HepG2 (cell line): ENCODE data around the gene RABL2A. TPM values are rescaled to one million over a fixed set of nuclear protein-coding genes. Genes with fewer than 3 reads are reported as not detected.
A peak's percentile ranks its signal among the peaks of the same experiment; 100 is the strongest.
"Not testable (repeated sequence)": the region's sequence is repeated elsewhere in the genome, so short reads cannot be mapped to it uniquely, and the experiment has no call there.

ENCODE experiments used
- DMAP1 ChIP-seq: IDR thresholded peaks from 2 replicates; pipeline ENCODE4 v1.6.1; 2016
- HNRNPLL ChIP-seq: fragments of 200-400 bp; formaldehyde crosslinking; IDR thresholded peaks from 2 replicates; pipeline ENCODE4 v1.6.1; 2017; ENCODE audit warnings: mild to moderate bottlenecking, low read depth, low read length; ENCODE audit not compliant: poor library complexity, severe bottlenecking
- MYC ChIP-seq: sonication (generic); formaldehyde crosslinking; IDR thresholded peaks from 2 replicates; pipeline ENCODE4 v1.9.0; 2021; ENCODE audit warnings: missing genetic modification reagents, borderline replicate concordance
- RARA ChIP-seq: IDR thresholded peaks from 2 replicates; pipeline ENCODE4 v1.6.1; 2016; ENCODE audit warnings: missing genetic modification reagents, missing compliant biosample characterization
- RXRA ChIP-seq: sonication (generic); formaldehyde crosslinking; IDR thresholded peaks from 2 replicates; pipeline ENCODE4 v1.5.1; 2020; ENCODE audit warnings: missing genetic modification reagents
- SOX6 ChIP-seq, 2 experiments: fragments of 450-650 bp in 1 of 2; sonication (generic) in 1 of 2; formaldehyde crosslinking in 1 of 2; IDR thresholded peaks; 2 replicates each; pipeline versions ENCODE4 v1.4.0 to v1.6.1; 2017 to 2020; ENCODE audit warnings: antibody characterized with exemption in 1 of 2, mild to moderate bottlenecking in 1 of 2, missing genetic modification reagents in 1 of 2
- ZNF335 ChIP-seq: sonication (generic); formaldehyde crosslinking; IDR thresholded peaks from 2 replicates; pipeline ENCODE4 v1.4.0; 2020; ENCODE audit warnings: missing genetic modification reagents
- ZNF619 ChIP-seq: sonication (generic); formaldehyde crosslinking; IDR thresholded peaks from 2 replicates; pipeline ENCODE4 v1.4.0; 2020; ENCODE audit warnings: mild to moderate bottlenecking, missing genetic modification reagents
- polyA plus RNA-seq, 8 experiments: library from polyadenylated mRNA; depleted of rRNA in 3 of 8; stranded (reverse) in 7 of 8; unstranded in 1 of 8; fragments of >200 nt; fragmentation: Illumina TruSeq in 4 of 8; extraction: Trizol in 4 of 8; gene quantifications; 2 replicates each; pipeline versions ENCODE4 v1.2.1 to v1.2.3, GENCODE V29; 2011 to 2016; ENCODE audit warnings: low read depth in 4 of 8, missing spikeins in 1 of 8, mixed read lengths in 1 of 8; ENCODE audit not compliant: insufficient read depth in 1 of 8
- total RNA-seq, 5 experiments: library from RNA; depleted of rRNA; stranded (reverse); fragments of >200 nt; fragmentation: Illumina TruSeq; extraction: Trizol; gene quantifications; 2 replicates each; pipeline ENCODE4 v1.2.3, GENCODE V29; 2016; ENCODE audit warnings: low read depth in 1 of 5
- TF ChIP-seq, protein P1 (sequence below): sonication (generic); formaldehyde crosslinking; IDR thresholded peaks from 2 replicates; pipeline ENCODE4 v1.8.1; 2023; ENCODE audit warnings: mild to moderate bottlenecking, moderate library complexity, missing genetic modification reagents
- TF ChIP-seq, protein P2 (sequence below): sonication (generic); formaldehyde crosslinking; IDR thresholded peaks from 2 replicates; pipeline ENCODE4 v1.5.1; 2020; ENCODE audit warnings: mild to moderate bottlenecking, missing genetic modification reagents, moderate library complexity
- TF ChIP-seq, protein P3 (sequence below): sonication (generic); formaldehyde crosslinking; IDR thresholded peaks from 2 replicates; pipeline ENCODE4 v1.5.0; 2020; ENCODE audit warnings: mild to moderate bottlenecking, missing genetic modification reagents, borderline replicate concordance
- TF ChIP-seq, protein P4 (sequence below): sonication (generic); formaldehyde crosslinking; IDR thresholded peaks from 2 replicates; pipeline ENCODE4 v1.4.0; 2020; ENCODE audit warnings: missing genetic modification reagents, borderline replicate concordance

RABL2A gene
- total and polyA plus RNA-seq, 2 of the 13 experiments (the other 11 are each of a cell fraction or from before 2014, with no cell fraction given): 9.6 to 13.4 TPM

DNA sequence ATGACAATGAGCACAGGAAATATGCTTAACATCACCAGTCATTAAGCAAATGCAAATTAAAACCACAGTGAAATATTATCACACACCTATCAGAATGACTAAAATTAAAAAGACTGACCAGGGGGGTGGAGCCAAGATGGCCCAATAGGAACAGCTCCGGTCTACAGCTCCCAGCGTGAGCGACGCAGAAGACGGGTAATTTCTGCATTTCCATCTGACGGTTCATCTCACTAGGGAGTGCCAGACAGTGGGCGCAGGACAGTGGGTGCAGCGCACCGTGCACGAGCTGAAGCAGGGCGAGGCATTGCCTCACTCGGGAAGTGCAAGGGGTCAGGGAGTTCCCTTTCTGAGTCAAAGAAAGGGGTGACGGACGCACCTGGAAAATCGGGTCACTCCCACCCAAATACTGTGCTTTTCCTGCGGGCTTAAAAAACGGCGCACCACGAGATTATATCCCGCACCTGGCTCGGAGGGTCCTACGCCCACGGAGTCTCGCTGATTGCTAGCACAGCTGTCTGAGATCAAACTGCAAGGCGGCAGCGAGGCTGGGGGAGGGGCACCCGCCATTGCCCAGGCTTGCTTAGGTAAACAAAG, 29.1 kb downstream of the RABL2A start (continued):
- TF ChIP-seq MYC (peak; percentile 24; the same call in 1 of the 2 replicates), ZNF335 (CRISPR knock-in tag) (0 out of 2 replicates have a peak, but pooled peaks have one; percentile 32), HNRNPLL (peak; percentile 15), RARA (CRISPR knock-in tag) (0 out of 2 replicates have a peak, but pooled peaks have one; percentile 22), DMAP1 (CRISPR knock-in tag) (peak; percentile 57; the same call in 1 of the 2 replicates), RXRA (peak; percentile 53; the same call in 1 of the 2 replicates), SOX6 (CRISPR knock-in tag; IDR thresholded peaks at IDR 0.05) (peak; percentile 41), ZNF619 (0 out of 2 replicates have a peak, but pooled peaks have one; percentile 37)
- TF ChIP-seq, protein P1, sequence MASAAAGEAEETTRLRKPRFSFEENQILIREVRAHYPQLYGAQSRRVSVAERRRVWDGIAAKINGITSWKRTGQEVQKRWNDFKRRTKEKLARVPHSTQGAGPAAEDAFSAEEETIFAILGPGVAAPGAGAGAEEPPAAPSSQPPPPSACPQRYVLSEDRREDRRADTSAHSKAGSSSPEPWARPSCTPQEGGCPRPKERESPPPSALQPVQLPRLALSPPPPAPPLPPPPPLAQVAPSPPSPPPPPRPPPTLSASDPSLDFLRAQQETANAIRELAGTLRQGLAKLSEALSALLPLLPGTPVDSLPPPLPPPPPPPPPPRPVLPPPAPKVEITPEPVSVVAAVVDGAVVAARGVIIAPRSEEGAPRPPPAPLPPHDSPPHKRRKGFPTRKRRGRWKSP (CRISPR knock-in tag): 0 out of 2 replicates have a peak, but pooled peaks have one; percentile 34
- TF ChIP-seq, protein P2, sequence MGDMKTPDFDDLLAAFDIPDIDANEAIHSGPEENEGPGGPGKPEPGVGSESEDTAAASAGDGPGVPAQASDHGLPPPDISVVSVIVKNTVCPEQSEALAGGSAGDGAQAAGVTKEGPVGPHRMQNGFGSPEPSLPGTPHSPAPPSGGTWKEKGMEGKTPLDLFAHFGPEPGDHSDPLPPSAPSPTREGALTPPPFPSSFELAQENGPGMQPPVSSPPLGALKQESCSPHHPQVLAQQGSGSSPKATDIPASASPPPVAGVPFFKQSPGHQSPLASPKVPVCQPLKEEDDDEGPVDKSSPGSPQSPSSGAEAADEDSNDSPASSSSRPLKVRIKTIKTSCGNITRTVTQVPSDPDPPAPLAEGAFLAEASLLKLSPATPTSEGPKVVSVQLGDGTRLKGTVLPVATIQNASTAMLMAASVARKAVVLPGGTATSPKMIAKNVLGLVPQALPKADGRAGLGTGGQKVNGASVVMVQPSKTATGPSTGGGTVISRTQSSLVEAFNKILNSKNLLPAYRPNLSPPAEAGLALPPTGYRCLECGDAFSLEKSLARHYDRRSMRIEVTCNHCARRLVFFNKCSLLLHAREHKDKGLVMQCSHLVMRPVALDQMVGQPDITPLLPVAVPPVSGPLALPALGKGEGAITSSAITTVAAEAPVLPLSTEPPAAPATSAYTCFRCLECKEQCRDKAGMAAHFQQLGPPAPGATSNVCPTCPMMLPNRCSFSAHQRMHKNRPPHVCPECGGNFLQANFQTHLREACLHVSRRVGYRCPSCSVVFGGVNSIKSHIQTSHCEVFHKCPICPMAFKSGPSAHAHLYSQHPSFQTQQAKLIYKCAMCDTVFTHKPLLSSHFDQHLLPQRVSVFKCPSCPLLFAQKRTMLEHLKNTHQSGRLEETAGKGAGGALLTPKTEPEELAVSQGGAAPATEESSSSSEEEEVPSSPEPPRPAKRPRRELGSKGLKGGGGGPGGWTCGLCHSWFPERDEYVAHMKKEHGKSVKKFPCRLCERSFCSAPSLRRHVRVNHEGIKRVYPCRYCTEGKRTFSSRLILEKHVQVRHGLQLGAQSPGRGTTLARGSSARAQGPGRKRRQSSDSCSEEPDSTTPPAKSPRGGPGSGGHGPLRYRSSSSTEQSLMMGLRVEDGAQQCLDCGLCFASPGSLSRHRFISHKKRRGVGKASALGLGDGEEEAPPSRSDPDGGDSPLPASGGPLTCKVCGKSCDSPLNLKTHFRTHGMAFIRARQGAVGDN (CRISPR knock-in tag): peak; percentile 66
- TF ChIP-seq, protein P3, sequence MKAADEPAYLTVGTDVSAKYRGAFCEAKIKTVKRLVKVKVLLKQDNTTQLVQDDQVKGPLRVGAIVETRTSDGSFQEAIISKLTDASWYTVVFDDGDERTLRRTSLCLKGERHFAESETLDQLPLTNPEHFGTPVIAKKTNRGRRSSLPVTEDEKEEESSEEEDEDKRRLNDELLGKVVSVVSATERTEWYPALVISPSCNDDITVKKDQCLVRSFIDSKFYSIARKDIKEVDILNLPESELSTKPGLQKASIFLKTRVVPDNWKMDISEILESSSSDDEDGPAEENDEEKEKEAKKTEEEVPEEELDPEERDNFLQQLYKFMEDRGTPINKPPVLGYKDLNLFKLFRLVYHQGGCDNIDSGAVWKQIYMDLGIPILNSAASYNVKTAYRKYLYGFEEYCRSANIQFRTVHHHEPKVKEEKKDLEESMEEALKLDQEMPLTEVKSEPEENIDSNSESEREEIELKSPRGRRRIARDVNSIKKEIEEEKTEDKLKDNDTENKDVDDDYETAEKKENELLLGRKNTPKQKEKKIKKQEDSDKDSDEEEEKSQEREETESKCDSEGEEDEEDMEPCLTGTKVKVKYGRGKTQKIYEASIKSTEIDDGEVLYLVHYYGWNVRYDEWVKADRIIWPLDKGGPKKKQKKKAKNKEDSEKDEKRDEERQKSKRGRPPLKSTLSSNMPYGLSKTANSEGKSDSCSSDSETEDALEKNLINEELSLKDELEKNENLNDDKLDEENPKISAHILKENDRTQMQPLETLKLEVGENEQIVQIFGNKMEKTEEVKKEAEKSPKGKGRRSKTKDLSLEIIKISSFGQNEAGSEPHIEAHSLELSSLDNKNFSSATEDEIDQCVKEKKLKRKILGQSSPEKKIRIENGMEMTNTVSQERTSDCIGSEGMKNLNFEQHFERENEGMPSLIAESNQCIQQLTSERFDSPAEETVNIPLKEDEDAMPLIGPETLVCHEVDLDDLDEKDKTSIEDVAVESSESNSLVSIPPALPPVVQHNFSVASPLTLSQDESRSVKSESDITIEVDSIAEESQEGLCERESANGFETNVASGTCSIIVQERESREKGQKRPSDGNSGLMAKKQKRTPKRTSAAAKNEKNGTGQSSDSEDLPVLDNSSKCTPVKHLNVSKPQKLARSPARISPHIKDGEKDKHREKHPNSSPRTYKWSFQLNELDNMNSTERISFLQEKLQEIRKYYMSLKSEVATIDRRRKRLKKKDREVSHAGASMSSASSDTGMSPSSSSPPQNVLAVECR (CRISPR knock-in tag): peak; percentile 68
- TF ChIP-seq, protein P4, sequence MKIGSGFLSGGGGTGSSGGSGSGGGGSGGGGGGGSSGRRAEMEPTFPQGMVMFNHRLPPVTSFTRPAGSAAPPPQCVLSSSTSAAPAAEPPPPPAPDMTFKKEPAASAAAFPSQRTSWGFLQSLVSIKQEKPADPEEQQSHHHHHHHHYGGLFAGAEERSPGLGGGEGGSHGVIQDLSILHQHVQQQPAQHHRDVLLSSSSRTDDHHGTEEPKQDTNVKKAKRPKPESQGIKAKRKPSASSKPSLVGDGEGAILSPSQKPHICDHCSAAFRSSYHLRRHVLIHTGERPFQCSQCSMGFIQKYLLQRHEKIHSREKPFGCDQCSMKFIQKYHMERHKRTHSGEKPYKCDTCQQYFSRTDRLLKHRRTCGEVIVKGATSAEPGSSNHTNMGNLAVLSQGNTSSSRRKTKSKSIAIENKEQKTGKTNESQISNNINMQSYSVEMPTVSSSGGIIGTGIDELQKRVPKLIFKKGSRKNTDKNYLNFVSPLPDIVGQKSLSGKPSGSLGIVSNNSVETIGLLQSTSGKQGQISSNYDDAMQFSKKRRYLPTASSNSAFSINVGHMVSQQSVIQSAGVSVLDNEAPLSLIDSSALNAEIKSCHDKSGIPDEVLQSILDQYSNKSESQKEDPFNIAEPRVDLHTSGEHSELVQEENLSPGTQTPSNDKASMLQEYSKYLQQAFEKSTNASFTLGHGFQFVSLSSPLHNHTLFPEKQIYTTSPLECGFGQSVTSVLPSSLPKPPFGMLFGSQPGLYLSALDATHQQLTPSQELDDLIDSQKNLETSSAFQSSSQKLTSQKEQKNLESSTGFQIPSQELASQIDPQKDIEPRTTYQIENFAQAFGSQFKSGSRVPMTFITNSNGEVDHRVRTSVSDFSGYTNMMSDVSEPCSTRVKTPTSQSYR (CRISPR knock-in tag): peak; percentile 86
- not testable (repeated sequence) for TF ChIP-seq SOX6 (IDR thresholded peaks at IDR 0.05)
